Measurements from ENCODE around the gene ESRRB. TPM values are rescaled to one million over a fixed set of nuclear protein-coding genes. Genes with fewer than 3 reads are reported as not detected.

ESRRB gene
- total RNA-seq, 1 experiment from 2014 or later: not detected

- DNase-seq: no peak
- no peaks in the 10 kb centered on the region for H3K9me2 ChIP-seq (ENCODE audit: insufficient read depth)
- no peak overlapping the region for H3K27ac ChIP-seq
- no peak overlapping the region for H2AFZ ChIP-seq
- no peaks in the 10 kb centered on the region for H3K4me1 ChIP-seq (replicated peaks; ENCODE audit: insufficient read depth)
- no peaks in the 10 kb centered on the region for H3K79me2 ChIP-seq (ENCODE audit: low read depth)
- no peaks in the 10 kb centered on the region for H3K9me3 ChIP-seq (ENCODE audit: insufficient read depth, low read depth)
- CTCF ChIA-PET: no interaction called here
- BruUV-seq (replicated peaks): no TSS peak
- POLR2A ChIA-PET (ENCODE audit: unreplicated experiment): no interaction called here
- H3K27me3 ChIP-seq (ENCODE audit: insufficient read depth, low read depth): peaks cover 87% of the 10 kb centered on the region
- intact Hi-C loops (cut with micrococcal nuclease; ENCODE audit: unreplicated experiment): no loop called here
- no peaks in the 10 kb centered on the region for H3F3A ChIP-seq (ENCODE audit: insufficient read depth, low read depth)
- H3K4me2 ChIP-seq: no peak overlapping the region
- no peaks in the 10 kb centered on the region for H4K20me1 ChIP-seq (ENCODE audit: insufficient read depth)
- H3K36me3 ChIP-seq (ENCODE audit: low read depth): no peaks in the 10 kb centered on the region
- peak; percentile 58 for TF ChIP-seq CTCF (conservative IDR thresholded peaks at IDR 0.05)
- TF ChIP-seq EZH2 (IDR thresholded peaks at IDR 0.05; ENCODE audit: low read depth): no peak
- H3K4me3 ChIP-seq: no peak overlapping the region
Measured at GRCh38 chr14:76514213-76514998, 138.5 kb downstream of the ESRRB start.

DNA sequence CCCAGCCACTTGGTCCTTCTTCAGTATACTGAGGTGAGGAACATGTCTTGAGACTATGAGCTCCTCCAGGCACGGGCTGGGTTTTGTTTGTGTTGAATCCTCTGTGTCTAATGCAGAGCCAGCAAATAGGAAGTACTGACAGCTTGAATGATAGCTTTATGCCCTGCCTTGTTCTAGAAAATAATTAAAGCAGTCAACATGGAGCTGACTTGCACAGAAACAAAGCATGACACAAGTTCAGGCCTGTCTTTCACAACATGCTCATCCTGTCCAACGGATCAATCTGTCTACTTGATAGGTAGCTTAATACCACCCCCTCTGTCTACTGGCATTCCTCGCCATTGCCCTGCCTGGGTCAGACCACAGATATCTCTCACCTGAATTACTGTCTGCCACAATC, 140.9 kb downstream of the ESRRB start:
- no peaks in the 10 kb centered on the region for H3K9me2 ChIP-seq (ENCODE audit: insufficient read depth)
- no peaks in the 10 kb centered on the region for H3K79me2 ChIP-seq (ENCODE audit: low read depth)
- DNase-seq: no peak
- no peak overlapping the region for H2AFZ ChIP-seq
- ChIA-PET POLR2A (ENCODE audit: unreplicated experiment) (no interaction called here), CTCF (interaction anchor here (0.7 kb wide), 1 partner anchor 1185 kb away, joined by 3 read pairs; no protein-coding TSS in a partner anchor)
- H3K27ac ChIP-seq: no peak overlapping the region
- TF ChIP-seq CTCF (conservative IDR thresholded peaks at IDR 0.05): no peak
- H3K4me1 ChIP-seq (replicated peaks; ENCODE audit: insufficient read depth): no peaks in the 10 kb centered on the region
- BruUV-seq (replicated peaks): no TSS peak
- H3F3A ChIP-seq (ENCODE audit: insufficient read depth, low read depth): no peaks in the 10 kb centered on the region
- no peaks in the 10 kb centered on the region for H3K9me3 ChIP-seq (ENCODE audit: insufficient read depth, low read depth)
- intact Hi-C loops (cut with micrococcal nuclease; ENCODE audit: unreplicated experiment): no loop called here
- peaks cover 62% of the 10 kb centered on the region for H3K27me3 ChIP-seq (ENCODE audit: insufficient read depth, low read depth)
- no peak overlapping the region for H3K4me3 ChIP-seq
- H3K36me3 ChIP-seq (ENCODE audit: low read depth): no peaks in the 10 kb centered on the region
- H3K4me2 ChIP-seq: no peak overlapping the region
- H4K20me1 ChIP-seq (ENCODE audit: insufficient read depth): no peaks in the 10 kb centered on the region

DNA sequence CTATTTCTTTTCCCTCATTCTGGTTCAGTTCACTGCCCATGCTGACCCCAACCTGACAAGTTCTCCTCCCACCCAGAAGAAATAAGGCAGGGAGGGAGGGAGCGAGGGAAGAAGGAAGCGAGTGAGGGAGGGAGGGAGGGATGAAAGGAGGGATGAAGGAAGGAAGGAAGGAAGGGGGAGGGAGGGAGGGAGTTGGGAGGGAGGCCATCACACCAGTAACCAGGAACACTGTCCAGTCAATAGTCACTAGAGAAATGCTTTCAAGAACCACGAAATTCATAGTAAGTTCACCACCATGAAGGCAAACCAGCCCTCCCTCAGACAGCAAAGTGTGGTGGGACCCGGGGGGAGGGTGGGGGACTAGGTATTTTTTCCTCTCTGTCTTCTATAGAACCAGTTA, 142.4 kb downstream of the ESRRB start:
- DNase-seq: no peak
- H3K9me2 ChIP-seq (ENCODE audit: insufficient read depth): no peaks in the 10 kb centered on the region
- no peak for TF ChIP-seq CTCF (conservative IDR thresholded peaks at IDR 0.05)
- no peak for TF ChIP-seq EZH2 (IDR thresholded peaks at IDR 0.05; ENCODE audit: low read depth)
- H3K4me1 ChIP-seq (replicated peaks; ENCODE audit: insufficient read depth): no peaks in the 10 kb centered on the region
- no peaks in the 10 kb centered on the region for H3K36me3 ChIP-seq (ENCODE audit: low read depth)
- no peak overlapping the region for H2AFZ ChIP-seq
- H3K4me3 ChIP-seq: no peak overlapping the region
- no peaks in the 10 kb centered on the region for H3K9me3 ChIP-seq (ENCODE audit: insufficient read depth, low read depth)
- no TSS peak for BruUV-seq (replicated peaks)
- intact Hi-C loops (cut with micrococcal nuclease; ENCODE audit: unreplicated experiment): no loop called here
- H3K27me3 ChIP-seq (ENCODE audit: insufficient read depth, low read depth): peaks cover 57% of the 10 kb centered on the region
- H3F3A ChIP-seq (ENCODE audit: insufficient read depth, low read depth): no peaks in the 10 kb centered on the region
- H4K20me1 ChIP-seq (ENCODE audit: insufficient read depth): no peaks in the 10 kb centered on the region; the same call in 1 of the 2 replicates
- H3K27ac ChIP-seq: no peak overlapping the region
- no peak overlapping the region for H3K4me2 ChIP-seq
- CTCF ChIA-PET: no interaction called here
- H3K79me2 ChIP-seq (ENCODE audit: low read depth): no peaks in the 10 kb centered on the region
- POLR2A ChIA-PET (ENCODE audit: unreplicated experiment): no interaction called here
